Activated CD8-positive, alpha-beta memory T cell treated with anti-CD3 and anti-CD28 coated beads, Interleukin-2, amount 50 U/mL, for 48 hours (primary cell): ENCODE measurements around the gene GPR162.

ENCODE experiments used
- DNase-seq: peaks from one replicate; pipeline ENCODE4 v3.0.0-alpha.2; 2020

The GPR162 gene, protein sequence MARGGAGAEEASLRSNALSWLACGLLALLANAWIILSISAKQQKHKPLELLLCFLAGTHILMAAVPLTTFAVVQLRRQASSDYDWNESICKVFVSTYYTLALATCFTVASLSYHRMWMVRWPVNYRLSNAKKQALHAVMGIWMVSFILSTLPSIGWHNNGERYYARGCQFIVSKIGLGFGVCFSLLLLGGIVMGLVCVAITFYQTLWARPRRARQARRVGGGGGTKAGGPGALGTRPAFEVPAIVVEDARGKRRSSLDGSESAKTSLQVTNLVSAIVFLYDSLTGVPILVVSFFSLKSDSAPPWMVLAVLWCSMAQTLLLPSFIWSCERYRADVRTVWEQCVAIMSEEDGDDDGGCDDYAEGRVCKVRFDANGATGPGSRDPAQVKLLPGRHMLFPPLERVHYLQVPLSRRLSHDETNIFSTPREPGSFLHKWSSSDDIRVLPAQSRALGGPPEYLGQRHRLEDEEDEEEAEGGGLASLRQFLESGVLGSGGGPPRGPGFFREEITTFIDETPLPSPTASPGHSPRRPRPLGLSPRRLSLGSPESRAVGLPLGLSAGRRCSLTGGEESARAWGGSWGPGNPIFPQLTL

DNA sequence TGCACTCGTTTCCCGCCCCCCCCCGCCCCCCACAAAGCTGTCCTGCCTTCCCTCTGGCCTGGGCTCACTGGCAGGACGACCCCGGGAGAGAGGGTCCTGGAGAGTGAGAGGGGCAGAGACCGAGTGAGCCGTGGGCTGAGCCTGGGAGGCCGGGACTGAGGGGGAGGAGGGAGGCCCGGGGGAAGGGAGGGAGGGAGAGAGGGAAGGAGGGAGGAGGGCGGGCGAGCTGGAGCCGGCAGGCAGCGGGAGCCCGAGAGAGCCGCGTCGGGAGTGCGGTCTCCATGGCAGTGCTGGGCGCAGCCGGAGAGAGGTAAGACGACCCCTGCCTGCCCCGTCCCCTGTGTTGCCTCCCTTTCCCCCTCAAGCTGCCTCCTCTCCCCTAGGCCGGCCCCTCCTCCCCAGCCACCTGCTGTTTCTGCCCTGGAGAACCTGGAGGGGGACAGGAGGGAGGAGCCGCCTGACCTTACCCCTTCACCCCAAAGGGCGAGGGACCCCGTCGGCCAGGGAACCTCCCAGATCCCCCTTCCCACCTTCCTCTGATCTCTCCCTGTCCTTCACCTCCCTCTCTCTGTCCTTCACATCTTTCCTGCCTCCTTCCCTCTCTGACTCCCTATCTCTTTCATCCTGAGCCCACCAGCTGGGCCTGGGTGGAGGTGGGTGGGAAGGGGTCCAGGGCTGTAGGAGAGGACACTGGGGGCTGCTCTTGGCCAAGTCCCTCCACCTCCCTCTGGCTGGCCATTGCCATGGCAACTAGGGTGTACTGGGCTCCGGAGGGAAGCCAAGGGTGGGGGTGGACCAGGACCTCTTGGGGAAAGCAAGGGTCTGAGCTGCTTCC lies at the start of gene GPR162:
GPR162 (plus strand) TSS at position 231 of the 835 bp plus-strand sequence. CDS start 2,078 bp downstream, outside the sequence.
- no peak for DNase-seq

DNA sequence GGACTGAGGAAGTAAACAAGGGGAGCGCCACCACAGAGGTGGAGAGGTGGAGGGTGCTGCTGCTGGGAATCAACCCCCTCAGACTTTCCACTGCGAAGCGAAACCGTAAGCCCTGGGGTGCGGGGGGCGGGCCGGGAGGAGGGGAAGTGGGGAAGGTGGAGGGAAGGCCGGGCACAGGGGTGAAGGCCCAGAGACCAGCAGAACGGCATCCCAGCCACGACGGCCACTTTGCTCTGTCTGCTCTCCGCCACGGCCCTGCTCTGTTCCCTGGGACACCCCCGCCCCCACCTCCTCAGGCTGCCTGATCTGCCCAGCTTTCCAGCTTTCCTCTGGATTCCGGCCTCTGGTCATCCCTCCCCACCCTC lies 49.3 kb upstream of the GPR162 start, which contains the start of gene LAG3:
LAG3 (plus strand) TSS at position 190 of the 365 bp plus-strand sequence. CDS start 333 bp downstream, outside the sequence.
- peak; percentile 84 for DNase-seq

DNA sequence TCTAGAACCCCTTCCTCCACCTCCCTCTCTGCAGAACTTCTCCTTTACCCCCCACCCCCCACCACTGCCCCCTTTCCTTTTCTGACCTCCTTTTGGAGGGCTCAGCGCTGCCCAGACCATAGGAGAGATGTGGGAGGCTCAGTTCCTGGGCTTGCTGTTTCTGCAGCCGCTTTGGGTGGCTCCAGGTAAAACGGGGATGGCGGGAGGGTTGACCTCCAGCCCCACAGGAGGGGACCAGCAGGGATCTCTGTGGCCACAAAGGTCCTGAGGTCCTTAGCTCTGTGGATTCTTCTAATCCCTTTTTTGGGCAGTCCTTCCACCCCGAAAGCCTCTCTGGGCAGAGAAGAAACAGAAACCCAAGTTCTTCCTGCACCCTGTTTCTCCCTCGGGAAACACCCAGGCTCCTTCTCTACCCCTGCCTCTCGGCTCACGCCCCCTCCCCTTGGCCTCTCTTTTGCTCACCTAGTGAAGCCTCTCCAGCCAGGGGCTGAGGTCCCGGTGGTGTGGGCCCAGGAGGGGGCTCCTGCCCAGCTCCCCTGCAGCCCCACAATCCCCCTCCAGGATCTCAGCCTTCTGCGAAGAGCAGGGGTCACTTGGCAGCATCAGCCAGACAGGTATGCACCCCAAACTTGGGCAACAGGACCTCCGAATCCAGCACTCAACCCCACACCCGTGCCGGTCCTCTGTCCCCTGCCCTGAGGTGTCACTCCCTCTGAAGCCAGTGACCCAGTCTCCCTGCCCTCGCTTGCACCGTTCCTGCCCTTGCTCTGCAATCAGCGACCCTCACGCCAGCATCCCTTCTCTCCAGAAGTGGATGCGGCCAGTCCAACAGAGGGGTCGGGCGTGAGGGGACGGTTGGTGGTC lies 48.7 kb upstream of the GPR162 start:
- DNase-seq, result peak; percentile 53

DNA sequence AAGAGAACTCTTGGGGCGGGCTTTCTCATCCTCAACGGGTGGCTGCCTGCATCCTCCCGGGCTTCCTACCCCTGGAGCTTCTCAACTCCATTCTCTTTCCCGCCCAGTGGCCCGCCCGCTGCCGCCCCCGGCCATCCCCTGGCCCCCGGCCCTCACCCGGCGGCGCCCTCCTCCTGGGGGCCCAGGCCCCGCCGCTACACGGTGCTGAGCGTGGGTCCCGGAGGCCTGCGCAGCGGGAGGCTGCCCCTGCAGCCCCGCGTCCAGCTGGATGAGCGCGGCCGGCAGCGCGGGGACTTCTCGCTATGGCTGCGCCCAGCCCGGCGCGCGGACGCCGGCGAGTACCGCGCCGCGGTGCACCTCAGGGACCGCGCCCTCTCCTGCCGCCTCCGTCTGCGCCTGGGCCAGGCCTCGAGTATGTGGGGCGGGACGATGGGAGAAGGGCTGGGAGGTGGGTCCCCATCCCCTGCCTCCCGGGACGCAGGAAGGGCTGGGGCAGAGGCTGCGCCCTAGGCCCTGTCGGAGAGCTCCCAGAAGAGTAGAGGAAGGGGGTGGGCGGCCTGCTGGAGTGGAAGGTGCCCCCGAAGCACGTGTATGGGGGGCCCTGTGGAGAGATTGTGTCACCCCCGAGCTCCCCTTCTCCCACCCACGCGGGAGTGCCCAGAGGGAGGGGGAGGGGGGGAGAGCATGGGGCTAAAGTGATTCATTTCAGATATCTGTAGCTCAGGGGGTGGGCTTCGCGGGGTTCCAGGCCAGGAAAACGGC lies 47.9 kb upstream of the GPR162 start:
- peak; percentile 85 for DNase-seq

DNA sequence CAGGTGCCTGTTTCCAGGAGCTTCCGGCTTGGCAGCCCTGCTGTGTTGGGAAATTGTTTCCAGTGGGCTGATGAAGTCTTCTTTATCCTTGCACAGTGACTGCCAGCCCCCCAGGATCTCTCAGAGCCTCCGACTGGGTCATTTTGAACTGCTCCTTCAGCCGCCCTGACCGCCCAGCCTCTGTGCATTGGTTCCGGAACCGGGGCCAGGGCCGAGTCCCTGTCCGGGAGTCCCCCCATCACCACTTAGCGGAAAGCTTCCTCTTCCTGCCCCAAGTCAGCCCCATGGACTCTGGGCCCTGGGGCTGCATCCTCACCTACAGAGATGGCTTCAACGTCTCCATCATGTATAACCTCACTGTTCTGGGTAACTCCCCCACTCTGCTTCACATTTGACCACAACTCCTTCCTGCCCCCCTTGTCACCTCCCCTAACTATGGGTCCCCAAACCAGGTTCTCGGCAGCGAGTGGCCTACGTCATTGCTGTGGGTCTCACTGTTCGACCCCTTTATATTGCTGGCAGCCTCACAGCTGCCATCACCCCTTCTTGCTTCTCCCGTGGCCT lies 47.0 kb upstream of the GPR162 start:
- no peak for DNase-seq

DNA sequence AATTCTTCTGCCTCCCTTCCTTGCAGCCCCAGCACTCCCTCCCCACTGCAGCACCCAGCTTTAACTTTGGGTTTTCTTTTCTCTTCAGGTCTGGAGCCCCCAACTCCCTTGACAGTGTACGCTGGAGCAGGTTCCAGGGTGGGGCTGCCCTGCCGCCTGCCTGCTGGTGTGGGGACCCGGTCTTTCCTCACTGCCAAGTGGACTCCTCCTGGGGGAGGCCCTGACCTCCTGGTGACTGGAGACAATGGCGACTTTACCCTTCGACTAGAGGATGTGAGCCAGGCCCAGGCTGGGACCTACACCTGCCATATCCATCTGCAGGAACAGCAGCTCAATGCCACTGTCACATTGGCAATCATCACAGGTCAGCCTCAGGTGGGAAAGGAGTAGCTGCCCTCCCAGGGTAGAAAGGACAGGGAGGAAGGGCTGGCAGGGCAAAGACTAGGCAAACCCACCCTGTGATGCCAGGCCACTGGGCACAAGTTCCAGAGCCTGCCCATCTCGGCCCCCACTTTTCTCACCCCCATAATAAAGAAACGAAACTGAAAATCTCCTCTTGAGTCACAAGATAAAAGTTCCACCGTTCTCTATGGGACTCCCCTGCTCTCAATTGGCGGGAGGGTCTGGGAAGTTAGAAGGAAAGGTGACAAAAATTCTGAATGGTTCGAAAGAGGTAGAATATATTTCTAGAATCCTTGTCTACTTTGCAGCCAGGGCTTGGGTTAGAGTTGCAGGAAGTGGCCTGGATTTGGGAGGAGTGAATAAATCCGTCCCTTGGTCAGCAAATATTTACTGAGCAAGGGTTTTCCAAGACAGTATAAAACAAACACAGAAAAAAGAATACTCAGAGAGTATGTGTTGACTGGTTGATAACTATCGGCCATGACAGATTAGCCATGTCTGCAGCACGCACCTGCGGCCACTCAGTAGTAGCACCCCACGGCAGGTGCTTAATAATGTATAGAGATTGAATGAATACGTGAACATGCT lies 46.1 kb upstream of the GPR162 start:
- DNase-seq, result no peak

DNA sequence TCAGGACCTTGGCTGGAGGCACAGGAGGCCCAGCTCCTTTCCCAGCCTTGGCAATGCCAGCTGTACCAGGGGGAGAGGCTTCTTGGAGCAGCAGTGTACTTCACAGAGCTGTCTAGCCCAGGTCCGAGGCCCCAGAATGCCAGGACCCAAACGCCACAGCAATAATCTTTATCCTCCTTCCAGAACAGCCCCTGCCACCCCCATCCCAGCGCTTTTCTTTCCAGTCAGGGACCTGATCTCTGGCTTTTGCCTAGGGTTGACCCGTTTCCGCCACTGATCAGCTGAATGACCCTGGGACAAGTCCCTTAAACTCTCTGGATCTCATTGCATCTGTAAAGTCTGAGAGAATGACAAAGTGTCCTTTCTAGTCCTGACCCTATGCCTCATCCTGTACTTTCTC lies 44.2 kb upstream of the GPR162 start:
- no peak for DNase-seq

DNA sequence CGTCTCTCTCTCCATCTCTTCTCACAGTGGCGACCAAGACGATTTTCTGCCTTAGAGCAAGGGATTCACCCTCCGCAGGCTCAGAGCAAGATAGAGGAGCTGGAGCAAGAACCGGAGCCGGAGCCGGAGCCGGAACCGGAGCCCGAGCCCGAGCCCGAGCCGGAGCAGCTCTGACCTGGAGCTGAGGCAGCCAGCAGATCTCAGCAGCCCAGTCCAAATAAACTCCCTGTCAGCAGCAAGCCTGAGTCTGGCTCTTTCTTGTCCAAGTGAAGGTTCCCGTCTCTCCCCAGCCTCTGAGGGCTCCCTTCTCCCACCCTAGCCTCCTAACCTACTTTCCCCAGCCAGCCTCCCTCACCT lies 43.4 kb upstream of the GPR162 start:
- no peak for DNase-seq

DNA sequence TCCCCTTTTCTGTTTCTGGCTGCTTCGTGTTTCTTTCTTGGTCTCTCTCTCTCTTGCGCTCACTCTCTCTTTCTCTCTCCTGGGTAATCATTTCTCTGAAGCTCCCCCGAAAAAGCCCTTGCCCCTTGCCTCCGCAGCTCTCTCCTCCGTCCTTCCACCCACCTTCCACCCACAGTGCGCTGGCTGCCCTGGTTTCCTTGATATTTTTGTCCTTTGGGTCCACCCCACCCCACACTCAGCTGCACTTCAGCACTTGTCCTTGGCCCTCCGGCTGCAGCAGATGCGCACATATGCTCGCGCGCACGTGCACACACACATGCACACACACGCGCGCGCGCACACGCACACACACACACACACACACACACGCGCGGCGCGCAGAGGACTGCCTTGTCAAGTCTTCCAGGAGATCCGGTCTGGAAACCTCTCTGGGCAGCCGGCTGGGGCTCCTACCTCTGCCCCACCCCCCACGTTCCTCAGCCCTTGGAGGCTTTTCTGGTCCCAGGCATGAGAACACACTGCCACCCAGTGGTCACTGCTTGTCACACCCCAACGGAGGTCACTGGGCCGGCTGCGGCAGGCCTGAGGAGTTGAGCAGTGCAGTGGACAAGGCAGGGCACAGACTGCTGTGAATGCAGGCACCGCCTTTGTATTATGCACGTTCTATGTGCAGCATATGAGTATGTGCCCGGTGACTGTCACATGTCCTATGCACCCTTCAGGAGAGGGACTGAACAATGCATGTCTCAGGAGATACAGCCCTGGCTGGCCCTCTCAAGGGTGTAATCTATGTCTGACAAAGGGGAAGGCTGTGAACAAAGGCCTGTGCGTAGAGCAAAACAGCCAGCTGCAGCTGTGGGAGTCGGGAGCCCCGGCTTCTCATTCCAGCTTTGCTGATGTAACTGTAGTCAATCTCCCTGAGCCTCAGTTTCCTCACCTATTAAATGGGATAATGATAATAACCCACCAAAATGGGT lies 42.8 kb upstream of the GPR162 start:
- DNase-seq, result peak; percentile 93

DNA sequence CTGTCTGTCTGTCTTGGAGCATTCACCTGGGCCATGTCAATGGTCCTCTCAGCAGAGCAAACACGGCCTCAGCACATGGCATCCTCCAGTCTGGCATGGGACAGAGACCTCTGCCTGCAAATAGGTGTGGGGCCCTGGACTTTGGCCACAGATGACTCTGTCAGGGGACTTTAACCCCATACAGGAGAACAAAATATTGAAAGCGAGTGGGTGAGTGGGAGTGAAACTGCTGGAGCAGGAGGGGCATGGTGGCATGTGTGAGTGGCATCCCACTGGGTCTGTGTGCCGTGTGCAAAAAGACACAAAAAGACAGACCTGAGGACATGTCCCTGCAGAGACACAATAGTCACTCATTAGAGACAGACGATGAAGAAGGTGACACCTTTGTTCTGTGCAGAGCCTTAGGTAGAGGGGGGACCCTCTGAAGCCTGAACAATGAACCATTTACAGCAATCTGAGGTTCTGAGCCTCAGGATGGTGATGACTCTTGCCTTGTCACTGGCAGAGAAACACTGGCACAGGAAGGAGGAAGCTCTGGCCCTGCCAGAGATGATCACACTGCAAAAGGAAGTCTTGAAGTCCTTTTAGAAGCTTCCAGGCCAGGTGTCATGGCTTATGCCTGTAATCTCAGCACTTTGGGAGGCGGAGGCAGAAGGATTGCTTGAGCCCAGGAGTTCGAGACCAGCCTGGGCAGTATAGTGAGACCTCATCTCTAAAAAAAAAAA lies 41.8 kb upstream of the GPR162 start:
- DNase-seq, result no peak

DNA sequence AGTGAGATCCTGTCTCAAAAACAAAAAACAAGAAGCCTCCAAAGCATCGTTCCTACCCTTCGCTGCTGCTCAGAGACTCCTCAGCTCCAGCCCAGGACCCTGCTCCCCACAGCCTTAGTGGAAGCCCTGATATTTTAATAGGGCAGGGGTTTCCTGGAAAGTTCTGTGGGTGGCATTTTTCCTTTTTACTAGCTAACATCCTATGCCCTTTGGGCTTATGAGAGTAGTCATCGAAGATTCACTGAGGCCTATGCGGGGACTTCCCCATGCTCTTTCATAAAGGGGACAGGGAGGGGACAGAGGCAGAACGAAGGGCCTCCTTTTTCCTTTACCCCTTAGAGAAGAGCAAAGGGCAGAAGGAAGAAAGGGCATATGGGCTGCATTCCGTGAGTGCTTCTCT lies 41.0 kb upstream of the GPR162 start:
- DNase-seq, result no peak

DNA sequence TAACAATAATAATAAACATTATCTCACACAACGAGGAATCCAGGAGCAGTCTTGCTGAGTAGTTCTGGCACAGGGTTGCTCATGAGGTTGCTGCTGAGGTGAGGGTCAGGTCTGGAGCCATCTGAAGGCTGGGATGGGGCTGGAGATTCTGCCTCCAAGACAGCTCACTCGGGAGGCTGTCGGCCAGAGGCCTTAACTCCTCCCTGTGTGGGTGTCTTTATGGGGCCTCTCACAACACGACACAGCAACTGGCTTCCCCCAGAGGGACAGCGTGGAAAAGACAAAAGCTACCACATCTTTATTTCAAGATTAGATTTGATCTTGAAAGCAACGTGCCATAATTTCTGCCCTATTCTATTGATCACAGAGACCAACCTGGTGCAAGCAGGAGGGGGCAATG lies 39.5 kb upstream of the GPR162 start:
- no peak for DNase-seq

DNA sequence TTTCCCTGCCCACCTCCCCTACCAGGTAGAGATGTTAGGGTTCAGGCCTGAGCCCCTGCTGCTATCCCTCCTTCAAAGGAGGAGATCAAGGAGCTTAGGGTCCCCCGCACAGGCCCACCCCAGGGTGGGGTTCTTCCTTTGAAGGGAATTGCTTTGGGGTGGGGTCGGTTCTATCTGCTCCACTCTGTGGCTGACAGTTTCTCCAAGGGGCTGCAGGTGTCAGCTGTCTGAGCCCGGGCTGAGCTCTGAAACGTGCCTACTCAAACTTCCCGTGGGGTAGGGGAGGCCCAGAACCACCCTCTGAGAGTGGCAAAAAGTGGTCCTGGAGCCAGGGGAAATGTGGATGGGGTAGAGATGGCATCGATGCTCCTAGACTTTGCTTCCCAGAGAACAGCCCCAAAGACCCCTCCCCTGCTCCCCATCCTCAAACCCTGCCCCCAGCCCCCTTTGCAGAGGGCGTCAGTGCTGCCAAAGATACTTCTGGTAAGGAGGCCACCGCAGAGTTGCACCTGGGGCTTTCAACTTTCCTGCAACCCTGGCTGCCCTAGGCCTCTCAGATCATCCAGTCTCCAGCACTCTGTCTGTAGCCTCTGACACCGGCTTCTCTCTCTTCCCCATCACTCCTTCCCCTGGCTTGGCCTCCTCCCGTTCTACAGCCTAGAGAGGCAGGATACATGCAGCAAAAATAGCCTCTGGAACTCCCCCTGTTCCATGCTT lies 38.6 kb upstream of the GPR162 start:
- DNase-seq, result no peak

DNA sequence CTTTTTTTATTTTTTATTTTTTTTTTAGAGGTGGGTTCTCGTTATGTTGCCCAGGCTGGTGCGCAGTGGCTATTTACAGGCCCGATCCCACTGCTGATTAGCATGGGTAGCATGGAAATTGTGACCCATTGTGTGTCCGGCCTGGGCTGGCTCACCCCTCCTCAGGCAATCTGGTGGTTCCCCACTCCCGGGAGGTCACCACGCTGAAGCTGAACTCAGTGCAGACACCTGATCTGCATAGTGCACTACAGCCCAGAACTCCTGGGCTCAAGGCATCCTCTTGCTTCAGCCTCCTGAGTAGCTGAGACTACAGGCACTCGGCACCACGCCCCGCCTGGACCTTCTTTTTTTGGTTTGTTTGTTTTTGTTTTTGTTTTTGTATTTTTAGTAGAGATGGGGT lies 37.8 kb upstream of the GPR162 start:
- no peak for DNase-seq

DNA sequence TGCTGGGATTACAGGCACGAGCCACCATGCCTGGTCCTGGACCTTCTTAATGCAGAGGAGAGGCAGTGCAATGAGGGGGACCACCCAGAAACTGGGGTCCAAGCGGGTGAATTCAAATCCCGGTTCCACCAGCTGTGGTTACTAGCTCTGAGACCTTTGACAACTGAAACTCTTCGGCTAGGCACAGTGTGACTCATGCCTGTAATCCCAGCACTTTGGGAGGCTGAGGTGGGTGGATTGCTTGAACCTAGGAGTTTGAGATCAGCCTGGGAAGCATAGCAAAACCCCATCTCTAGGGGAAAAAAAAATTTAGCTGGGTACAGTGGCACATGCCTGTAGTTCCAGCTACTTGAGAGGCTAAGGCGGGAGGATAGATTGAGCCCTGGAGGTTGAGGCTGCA lies 37.3 kb upstream of the GPR162 start:
- no peak for DNase-seq

DNA sequence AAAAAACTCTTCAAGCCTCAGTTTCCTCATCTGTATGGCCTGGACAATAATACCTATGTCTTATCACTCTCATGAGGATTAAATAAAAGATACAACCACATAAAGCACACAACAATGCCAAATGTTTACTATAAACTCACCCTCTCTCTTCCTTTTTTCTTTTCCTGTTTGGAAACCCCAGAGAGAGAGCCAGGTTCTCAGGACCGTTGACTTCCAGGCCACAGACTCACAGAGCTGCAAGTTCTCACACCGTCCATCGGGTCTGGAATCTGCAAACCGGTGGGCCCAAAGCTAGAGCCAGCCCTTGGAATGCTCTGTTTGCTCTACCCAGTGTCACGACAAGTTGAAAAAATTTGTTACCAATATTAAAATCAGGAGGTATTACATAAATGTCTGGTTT lies 36.9 kb upstream of the GPR162 start:
- DNase-seq, result no peak

DNA sequence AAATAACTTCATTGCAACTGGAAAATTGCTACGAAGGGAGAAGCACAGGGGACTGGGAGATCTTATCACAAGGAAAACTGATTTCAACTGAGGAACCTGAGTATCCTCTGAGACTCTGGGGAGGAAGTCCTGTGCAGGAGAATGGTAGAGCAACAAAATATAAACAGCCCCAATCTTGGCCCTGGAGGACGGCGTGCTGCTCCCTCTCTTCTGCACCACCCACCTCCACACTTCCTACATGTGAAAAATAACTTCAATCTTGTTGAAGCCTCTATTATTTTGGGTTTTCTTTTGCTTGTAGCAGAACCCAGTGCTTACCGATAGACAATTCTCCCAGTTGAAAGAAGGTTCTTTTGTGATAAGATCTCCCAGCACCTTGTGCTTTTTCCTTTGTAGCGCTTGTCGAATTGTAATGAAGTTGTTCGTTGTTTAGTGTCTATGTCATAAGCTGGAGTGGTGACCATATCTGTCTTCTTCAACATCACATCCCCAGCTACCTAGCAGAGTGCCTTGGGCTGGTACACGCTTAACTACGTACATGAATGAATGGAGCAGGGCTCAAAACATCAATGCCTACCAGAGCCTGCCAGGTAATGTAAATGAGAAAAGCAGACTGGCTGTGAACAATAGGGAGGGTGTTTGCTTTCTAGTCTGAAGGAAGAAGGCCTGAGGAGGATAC lies 35.1 kb upstream of the GPR162 start:
- DNase-seq, result no peak
